ENCODE data around the gene NCOR1.
A peak's percentile ranks its signal among the peaks of the same experiment; 100 is the strongest.

The NCOR1 gene

DNA sequence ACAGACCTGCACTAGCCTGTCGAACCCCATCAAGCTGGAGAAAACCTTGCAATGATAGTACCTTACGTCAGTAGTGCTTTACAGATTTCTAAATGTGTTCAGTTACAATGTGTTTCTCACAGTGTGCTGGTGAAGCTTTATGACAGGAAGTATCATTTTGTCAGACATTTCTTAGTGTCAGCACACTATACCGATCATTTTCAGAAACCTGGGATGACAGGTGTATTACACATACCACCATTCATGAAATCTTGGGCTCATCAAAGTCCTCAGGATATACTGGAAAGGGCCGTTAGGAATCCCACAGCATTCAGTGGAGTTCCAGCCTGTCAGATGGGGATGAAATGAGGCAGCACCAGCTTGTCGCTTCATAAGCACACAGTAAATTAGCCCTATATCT is 188.4 kb downstream of the NCOR1 start:
- no peak for DNase-seq (ENCODE audit: low spot score)

DNA sequence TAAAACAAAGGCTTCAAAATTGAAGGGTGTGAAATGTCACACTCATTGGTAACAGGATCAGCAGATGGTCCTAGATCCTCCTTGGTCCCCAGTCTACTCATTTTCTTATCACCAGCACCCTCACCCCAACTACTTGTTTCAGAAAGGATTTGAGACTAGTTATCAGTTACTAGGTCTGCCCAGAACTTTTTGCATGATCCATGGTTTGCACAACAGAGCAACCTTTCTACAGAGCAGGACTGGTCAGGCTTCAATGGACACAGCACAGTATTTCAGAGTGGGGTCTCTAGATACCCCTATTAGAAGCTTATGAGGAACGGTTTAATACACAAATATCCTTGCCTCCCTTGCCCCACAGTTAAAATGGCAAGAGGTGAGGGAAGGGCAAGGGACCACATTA is 190.1 kb downstream of the NCOR1 start:
- DNase-seq (ENCODE audit: low spot score), result no peak

- DNase-seq (ENCODE audit: low spot score), result no peak
Observed at GRCh38 chr17:16023881-16024280, 191.5 kb downstream of the NCOR1 start.

GRCh38 chr17:16019347-16019746 is 196.0 kb downstream of the NCOR1 start:
- no peak for DNase-seq (ENCODE audit: low spot score)

DNA sequence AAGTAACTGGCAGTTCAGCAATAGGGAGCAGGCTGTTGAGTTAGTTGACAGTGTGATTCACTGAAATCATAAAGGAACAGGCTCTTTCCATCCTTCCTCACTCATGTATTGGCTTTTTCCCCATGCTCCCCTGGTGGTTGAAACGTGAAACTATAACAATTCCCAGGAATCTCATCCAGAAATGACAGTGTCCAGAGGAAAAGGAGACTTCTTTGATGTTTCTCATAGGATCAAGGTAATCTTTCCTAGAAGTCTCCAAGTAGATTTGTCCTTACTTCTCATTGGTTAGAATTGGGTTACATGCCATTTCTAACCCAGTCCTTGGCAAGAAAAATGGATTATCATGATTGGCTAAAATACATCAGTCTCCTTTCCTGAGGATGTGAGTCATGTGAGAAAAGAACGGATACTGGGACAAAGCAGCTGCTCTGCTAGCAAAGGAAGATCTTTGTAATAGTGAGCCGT is 201.4 kb downstream of the NCOR1 start:
- peak; percentile 12 for DNase-seq (ENCODE audit: low spot score)

GRCh38 chr17:16007439-16007838 is 207.9 kb downstream of the NCOR1 start:
- no peak for DNase-seq (ENCODE audit: low spot score)

DNA sequence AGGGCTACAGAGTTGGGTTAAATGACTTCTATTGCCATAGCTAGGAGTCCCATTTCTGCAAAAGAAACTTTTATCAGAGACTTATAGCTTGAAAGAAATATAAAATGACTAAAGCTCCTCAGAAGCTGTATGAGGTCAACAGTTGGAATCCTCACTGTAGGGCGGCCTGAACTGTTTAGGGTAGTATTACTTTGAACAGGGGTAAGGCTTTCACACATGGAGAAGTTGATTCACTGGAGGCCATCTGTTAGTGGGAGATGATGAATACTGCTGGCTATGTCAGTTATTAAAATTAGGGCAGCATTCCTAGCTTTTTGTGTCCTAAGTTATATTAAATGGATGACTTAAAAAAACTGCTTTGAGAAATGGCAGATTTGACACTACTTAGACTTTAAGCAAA is 209.7 kb downstream of the NCOR1 start:
- no peak for DNase-seq (ENCODE audit: low spot score)

- no peak for DNase-seq (ENCODE audit: low spot score)
Observed at GRCh38 chr17:16003841-16004240, 211.5 kb downstream of the NCOR1 start.

GRCh38 chr17:16002708-16003260 is 212.6 kb downstream of the NCOR1 start:
- DNase-seq (ENCODE audit: low spot score), result no peak

GRCh38 chr17:16001226-16001897 is 214.0 kb downstream of the NCOR1 start:
- DNase-seq (ENCODE audit: low spot score), result no peak

DNA sequence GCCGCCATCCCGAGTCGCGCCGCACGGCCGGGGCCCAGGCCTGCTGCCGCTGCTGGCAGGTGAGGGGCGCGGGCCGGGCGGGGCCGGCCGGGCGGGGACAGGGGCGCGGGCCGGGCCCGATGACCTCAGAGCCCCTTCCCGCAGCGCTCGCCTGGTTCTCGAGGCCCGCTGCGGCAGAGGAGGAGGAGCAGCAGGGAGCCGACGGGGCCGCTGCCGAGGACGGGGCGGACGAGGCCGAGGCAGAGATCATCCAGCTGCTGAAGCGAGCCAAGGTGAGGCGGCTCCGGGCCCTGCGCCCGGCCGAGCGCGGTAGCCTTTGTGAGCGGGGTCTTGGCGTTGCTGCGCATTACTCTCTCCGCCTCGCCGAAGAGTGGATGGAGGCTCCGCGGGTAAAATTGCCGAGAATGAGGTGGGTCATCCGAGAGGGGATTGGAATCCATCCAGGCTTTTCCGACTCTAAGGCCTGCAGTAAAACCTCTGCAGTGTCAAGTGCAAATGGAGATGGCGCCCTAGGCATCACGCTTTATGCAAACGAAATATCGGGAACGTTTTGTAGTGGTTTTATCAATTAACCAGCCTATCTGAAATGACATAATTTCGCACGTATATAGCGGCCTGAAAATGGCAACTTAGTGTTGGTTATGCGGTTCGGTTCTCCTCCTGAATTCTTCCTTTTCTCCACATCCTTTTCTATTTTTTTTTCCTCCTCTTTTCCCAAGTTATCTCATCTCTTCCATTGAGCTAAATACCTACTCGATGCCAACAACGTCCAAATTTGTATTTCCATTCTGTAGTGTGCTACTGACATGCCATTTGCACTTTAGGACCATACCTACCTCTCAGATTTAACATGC is 215.1 kb downstream of the NCOR1 start:
- peak; percentile 86 for DNase-seq (ENCODE audit: low spot score)

GRCh38 chr17:15999141-15999973 is 216.0 kb downstream of the NCOR1 start, which contains the start of the genes TTC19 and ZSWIM7:
TTC19 (plus strand) TSS chr17:15999824; CDS start chr17:15999849, 25 bp downstream.
ZSWIM7 (minus strand) TSS chr17:15999704; CDS start chr17:15999594, 110 bp downstream.
- peak; percentile 100 for DNase-seq (ENCODE audit: low spot score)

GRCh38 chr17:15998031-15998562 is 217.2 kb downstream of the NCOR1 start:
- DNase-seq (ENCODE audit: low spot score), result no peak

- no peak for DNase-seq (ENCODE audit: low spot score)
Observed at GRCh38 chr17:15996322-15996721, 219.0 kb downstream of the NCOR1 start.

DNA sequence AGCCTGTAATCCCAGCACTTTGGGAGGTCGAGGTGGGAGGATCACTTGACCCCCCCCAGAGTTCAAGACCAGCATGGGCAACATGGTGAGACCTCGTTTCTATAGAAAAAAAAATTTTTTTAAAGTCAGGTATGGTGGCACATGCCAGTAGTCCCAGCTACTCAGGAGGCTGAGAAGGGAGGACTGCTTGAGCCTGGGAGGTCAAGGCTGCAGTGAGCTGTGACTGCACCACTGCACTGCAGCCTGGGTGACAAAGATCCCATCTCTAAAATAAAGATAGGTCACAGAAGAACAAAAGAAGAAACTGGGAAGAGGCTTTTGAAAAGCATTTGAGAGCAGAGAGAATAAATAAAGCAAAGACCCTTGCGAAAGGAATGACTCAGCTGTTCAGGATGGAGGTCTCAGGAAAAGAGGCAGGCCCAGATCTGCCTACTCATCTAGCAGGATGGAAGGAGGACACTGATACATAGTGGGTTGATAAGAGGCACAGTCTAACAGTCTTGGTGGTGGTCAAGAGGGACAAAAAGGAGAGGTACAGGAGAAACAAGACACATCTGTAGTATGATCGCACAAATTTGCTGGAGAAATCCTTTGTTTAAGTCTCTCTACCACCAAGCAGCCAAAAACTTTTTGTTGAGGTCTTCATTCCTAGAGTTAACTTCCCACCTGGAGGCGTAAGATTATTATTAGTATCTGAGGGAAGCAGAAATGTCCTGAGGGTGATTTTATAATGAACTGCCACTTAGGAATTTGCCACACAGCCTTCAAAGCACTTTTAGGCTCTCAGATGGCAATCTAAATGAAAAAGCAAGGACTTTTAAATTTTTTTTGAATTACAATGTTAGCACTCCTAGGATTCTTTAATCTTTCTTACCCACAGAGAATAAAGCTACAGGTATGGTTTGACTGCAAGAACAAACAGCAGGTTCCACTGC is 233.4 kb downstream of the NCOR1 start:
- no peak for DNase-seq (ENCODE audit: low spot score)

GRCh38 chr17:15981208-15981607 is 234.1 kb downstream of the NCOR1 start:
- DNase-seq (ENCODE audit: low spot score), result no peak
